ENCODE results near the gene PALLD. TPM values are rescaled to one million over a fixed set of nuclear protein-coding genes. Genes with fewer than 3 reads are reported as not detected.

Gene PALLD
- total and polyA plus RNA-seq, 2 donors (not counting 3 experiments of a cell fraction or from before 2014, with no cell fraction given) = 13.4 to 48.2 TPM

DNA sequence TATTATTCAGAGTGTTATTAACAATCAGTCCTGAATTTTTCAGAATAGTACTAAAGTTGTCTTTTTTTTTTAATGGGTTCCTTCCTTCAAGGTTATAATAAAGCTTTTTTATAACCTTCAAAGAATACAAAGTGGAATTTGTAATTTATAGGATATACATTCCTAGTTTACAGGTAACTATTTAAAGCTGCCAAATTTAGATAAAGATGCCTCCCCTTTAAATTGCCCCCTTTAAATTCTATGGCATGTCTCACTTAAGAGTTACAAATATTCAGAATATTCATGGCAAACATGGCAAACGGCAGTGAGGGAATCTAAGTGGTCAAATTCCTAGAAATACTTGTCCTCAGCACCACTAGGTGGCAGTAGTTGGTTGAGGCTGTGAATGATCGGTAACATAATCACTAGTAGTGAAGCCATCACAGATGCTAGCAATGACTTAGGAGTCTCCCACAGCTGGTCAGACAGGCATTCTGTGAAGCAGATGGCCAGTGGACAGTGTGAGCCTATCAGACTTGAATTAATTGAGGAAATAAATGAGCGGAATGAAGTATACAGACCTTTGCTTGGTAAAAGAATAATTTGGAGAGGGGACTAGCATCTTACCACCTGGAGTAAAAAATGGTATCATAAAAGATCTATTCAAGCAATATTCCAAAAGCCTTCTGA is 426.8 kb downstream of the PALLD start:
- no TSS peak for BruUV-seq (replicated peaks)
- Histone ChIP-seq H3K4me2 (ENCODE audit: insufficient read depth, low read length) (no peak overlapping the region), H3K79me2 (ENCODE audit: control insufficient read depth, insufficient read depth, low read length) (no peaks in the 10 kb centered on the region), H3K4me1 (ENCODE audit: control insufficient read depth, extremely low read depth, insufficient read depth, low read length) (no peaks in the 10 kb centered on the region), H3K27ac (ENCODE audit: insufficient read depth, low read depth, low read length) (no peak overlapping the region), H3K27me3 (ENCODE audit: control insufficient read depth in 2 of 2, insufficient read depth in 2 of 2, low read length in 2 of 2) (no peaks in the 10 kb centered on the region), H3K36me3 (ENCODE audit: control insufficient read depth in 2 of 2, extremely low read depth in 1 of 2, insufficient read depth in 2 of 2, low read length in 2 of 2) (peaks cover 15 to 23% of the 10 kb centered on the region in 2 experiments), H2AFZ (ENCODE audit: low read depth, low read length) (no peak overlapping the region), H3K9ac (replicated peaks; ENCODE audit: extremely low read depth, insufficient read depth, low read length) (no peak overlapping the region), H3K9me3 (replicated peaks; ENCODE audit: control insufficient read depth, insufficient read depth, low read length) (no peaks in the 10 kb centered on the region), H3K4me3 (replicated peaks in 1 of 3; ENCODE audit: insufficient read depth in 1 of 3, low read depth in 1 of 3, low read length in 3 of 3) (no peak overlapping the region), H4K20me1 (replicated peaks; ENCODE audit: control insufficient read depth, extremely low read depth, insufficient read depth, low read length) (peaks cover 2% of the 10 kb centered on the region), H3K9me1 (replicated peaks; ENCODE audit: control insufficient read depth, extremely low read depth, insufficient read depth, low read length) (no peaks in the 10 kb centered on the region)
- TF ChIP-seq MYC (IDR thresholded peaks at IDR 0.05; ENCODE audit: low read depth, low read length) (no peak), FOS (IDR thresholded peaks at IDR 0.05; ENCODE audit: borderline replicate concordance, insufficient read depth, low read length) (no peak), CTCF (IDR thresholded peaks at IDR 0.05; ENCODE audit: extremely low read depth in 1 of 2, insufficient read depth in 1 of 2, low read depth in 1 of 2, low read length in 2 of 2) (peak; percentile 57 to 66), GATA2 (IDR thresholded peaks at IDR 0.05; ENCODE audit: insufficient read depth, insufficient read length, low read depth, low read length) (no peak)
- TF ChIP-seq, protein P1, sequence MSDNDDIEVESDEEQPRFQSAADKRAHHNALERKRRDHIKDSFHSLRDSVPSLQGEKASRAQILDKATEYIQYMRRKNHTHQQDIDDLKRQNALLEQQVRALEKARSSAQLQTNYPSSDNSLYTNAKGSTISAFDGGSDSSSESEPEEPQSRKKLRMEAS (IDR thresholded peaks at IDR 0.05; ENCODE audit: insufficient read depth, insufficient read length) = no peak
- ChIA-PET POLR2A (no interaction called here), CTCF (interaction anchor here (0.6 to 5.4 kb wide), 27 partner anchors 9 to 743 kb away, joined by 3 to 96 read pairs (median 6); partner anchors contain the start of gene CBR4)
- dilution Hi-C loops (cut with MboI; ENCODE audit: extremely low pct_ligation_motif_present, low sequenced_read_pairs) (loop anchor here (10.0 to 25.0 kb wide), 3 partner anchors 336 to 561 kb away; no protein-coding TSS in a partner anchor), intact Hi-C loops (cut with micrococcal nuclease) (loop anchor here (1.0 kb wide), 4 partner anchors 82 to 643 kb away; no protein-coding TSS in a partner anchor)
- FAIRE-seq (peak; percentile 65), DNase-seq (ENCODE audit: low read depth, low spot score) (peak; percentile 67)

All from endothelial cell of umbilical vein (primary cell).